Fibroblast of pulmonary artery (primary cell): ENCODE measurements around the gene CHCHD5.
"Not testable (repeated sequence)": the region's sequence is repeated elsewhere in the genome, so short reads cannot be mapped to it uniquely, and the experiment has no call there.

ENCODE experiments used
- DNase-seq: peaks from one replicate; pipeline ENCODE4 v3.0.0-alpha.2; 2010; ENCODE audit warnings: low read depth
- H3K4me3 ChIP-seq: replicated peaks from 2 replicates; pipeline ENCODE4 v1.5.1; 2011; ENCODE audit warnings: low read depth, mild to moderate bottlenecking, control low read depth, low read length, moderate library complexity
- CTCF ChIP-seq: IDR thresholded peaks from 2 replicates; pipeline ENCODE4 v1.5.1; 2011; ENCODE audit warnings: mild to moderate bottlenecking, control low read depth, low read length, inconsistent platforms; ENCODE audit errors: missing control alignments

Gene CHCHD5

GRCh38 chr2:112584134-112584890 lies at the start of gene CHCHD5:
TSS of gene CHCHD5 (plus strand) at chr2:112584609. CDS start at chr2:112584648, 39 bp downstream.
- peak within 1 kb of the TSS; percentile 81 for H3K4me3 ChIP-seq
- peak; percentile 97 for DNase-seq
- TF ChIP-seq CTCF, result no peak

- no peak for DNase-seq
- H3K4me3 ChIP-seq, result no peak overlapping the region
- no peak for TF ChIP-seq CTCF
Measured at GRCh38 chr2:112534826-112535225, 49.6 kb upstream of the CHCHD5 start.

GRCh38 chr2:112536665-112537064 lies 47.7 kb upstream of the CHCHD5 start:
- DNase-seq, H3K4me3 ChIP-seq: not testable (repeated sequence)

GRCh38 chr2:112539306-112539705 lies 45.1 kb upstream of the CHCHD5 start:
- H3K4me3 ChIP-seq, result no peak overlapping the region
- no peak for TF ChIP-seq CTCF
- DNase-seq, result no peak

GRCh38 chr2:112540906-112541305 lies 43.5 kb upstream of the CHCHD5 start:
- no peak for DNase-seq
- no peak overlapping the region for H3K4me3 ChIP-seq
- no peak for TF ChIP-seq CTCF

- DNase-seq, result peak; percentile 69
- peak overlapping the region; percentile 92 for H3K4me3 ChIP-seq
- no peak for TF ChIP-seq CTCF
Measured at GRCh38 chr2:112541315-112542122, 42.9 kb upstream of the CHCHD5 start.

GRCh38 chr2:112542123-112542983 lies 42.1 kb upstream of the CHCHD5 start, which contains the start of gene POLR1B:
TSS of gene POLR1B (plus strand) at chr2:112542465. CDS start at chr2:112542495, 30 bp downstream.
- DNase-seq, result peak; percentile 82
- H3K4me3 ChIP-seq, result peak within 1 kb of the TSS; percentile 92
- no peak for TF ChIP-seq CTCF
